ENCODE results near the gene NANP. TPM values are rescaled to one million over a fixed set of nuclear protein-coding genes. Genes with fewer than 3 reads are reported as not detected.

Gene NANP
- total and polyA plus RNA-seq, 2 of the 13 experiments (the other 11 are each of a cell fraction or from before 2014, with no cell fraction given), result 8.9 to 21.5 TPM

GRCh38 chr20:25567286-25567685, 56.5 kb downstream of the NANP start (continued):
- no peak for TF ChIP-seq THAP7 (CRISPR knock-in tag; IDR thresholded peaks at IDR 0.05)
- TF ChIP-seq, protein P1, sequence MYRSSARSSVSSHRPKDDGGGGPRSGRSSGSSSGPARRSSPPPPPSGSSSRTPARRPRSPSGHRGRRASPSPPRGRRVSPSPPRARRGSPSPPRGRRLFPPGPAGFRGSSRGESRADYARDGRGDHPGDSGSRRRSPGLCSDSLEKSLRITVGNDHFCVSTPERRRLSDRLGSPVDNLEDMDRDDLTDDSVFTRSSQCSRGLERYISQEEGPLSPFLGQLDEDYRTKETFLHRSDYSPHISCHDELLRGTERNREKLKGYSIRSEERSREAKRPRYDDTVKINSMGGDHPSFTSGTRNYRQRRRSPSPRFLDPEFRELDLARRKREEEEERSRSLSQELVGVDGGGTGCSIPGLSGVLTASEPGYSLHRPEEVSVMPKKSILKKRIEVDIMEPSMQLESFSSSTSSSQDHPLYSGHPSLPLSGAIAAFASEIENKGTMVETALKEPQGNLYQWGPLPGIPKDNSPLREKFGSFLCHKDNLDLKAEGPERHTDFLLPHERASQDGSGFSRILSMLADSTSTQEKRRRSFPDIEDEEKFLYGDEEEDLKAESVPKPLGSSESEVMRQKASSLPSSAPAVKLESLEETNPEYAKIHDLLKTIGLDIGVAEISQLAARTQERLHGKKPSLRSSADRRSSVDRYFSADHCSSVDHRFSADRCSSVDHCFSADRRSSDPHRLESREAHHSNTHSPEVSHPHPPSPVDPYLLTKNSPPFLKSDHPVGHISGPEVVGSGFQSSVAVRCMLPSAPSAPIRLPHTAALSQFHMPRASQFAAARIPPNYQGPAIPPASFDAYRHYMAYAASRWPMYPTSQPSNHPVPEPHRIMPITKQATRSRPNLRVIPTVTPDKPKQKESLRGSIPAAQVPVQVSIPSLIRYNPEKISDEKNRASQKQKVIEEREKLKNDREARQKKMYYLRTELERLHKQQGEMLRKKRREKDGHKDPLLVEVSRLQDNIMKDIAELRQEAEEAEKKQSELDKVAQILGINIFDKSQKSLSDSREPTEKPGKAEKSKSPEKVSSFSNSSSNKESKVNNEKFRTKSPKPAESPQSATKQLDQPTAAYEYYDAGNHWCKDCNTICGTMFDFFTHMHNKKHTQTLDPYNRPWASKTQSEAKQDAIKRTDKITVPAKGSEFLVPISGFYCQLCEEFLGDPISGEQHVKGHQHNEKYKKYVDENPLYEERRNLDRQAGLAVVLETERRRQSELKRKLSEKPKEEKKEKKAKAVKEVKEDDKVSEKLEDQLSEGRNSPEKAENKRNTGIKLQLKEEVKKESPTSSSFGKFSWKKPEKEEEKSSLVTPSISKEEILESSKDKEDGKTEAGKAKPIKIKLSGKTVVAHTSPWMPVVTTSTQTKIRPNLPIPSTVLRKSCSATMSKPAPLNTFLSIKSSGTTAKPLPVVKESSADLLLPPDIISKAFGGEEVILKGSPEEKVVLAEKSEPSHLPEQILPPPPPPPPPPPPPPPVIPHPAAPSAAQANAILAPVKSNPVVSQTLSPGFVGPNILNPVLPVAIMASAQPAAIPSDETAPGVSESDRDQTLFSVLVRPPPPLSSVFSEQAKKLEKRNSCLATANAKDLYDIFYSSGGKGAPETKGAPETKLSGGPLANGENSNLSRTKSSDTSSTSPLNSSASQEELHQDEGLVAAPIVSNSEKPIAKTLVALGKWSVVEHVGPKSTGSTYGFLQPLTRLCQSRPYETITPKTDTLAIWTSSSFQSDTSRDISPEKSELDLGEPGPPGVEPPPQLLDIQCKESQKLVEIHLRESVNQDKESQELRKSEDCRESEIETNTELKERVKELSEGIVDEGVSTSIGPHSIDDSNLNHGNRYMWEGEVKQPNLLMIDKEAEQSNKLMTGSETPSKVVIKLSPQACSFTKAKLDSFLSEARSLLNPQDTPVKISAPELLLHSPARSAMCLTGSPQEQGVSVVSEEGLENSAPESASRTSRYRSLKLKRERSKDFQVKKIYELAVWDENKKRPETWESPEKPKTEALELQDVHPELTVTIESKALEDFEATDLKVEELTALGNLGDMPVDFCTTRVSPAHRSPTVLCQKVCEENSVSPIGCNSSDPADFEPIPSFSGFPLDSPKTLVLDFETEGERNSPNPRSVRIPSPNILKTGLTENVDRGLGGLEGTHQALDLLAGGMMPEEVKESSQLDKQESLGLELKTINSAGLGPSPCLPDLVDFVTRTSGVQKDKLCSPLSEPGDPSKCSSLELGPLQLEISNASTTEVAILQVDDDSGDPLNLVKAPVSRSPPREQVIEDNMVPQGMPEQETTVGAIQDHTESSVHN (CRISPR knock-in tag; IDR thresholded peaks at IDR 0.05), result no peak

GRCh38 chr20:25566821-25567220, 57.0 kb downstream of the NANP start:
- POLR2A ChIA-PET, result no interaction called here

More at GRCh38 chr20:25566821-25567220, 57.0 kb downstream of the NANP start:
- H3K36me3 ChIP-seq (replicated peaks in 1 of 2; ENCODE audit: control insufficient read depth in 1 of 2, insufficient read depth in 2 of 2, low read length in 2 of 2), result peaks cover 5 to 15% of the 10 kb centered on the region in 2 experiments
- DNase-seq (ENCODE audit: low spot score), result no peak
- FAIRE-seq, result no peak
- in situ Hi-C loops (cut with HindIII; ENCODE audit: extremely low pct_ligation_motif_present, low pct_unique_long_range_greater_than_20kb) (no loop called here), intact Hi-C loops (cut with micrococcal nuclease; ENCODE audit: unreplicated experiment) (no loop called here)
- TF ChIP-seq TFE3 (CRISPR knock-in tag; IDR thresholded peaks at IDR 0.05) (no peak), ZNF121 (CRISPR knock-in tag; IDR thresholded peaks at IDR 0.05) (peak; percentile 82)
- CTCF ChIA-PET (ENCODE audit: low intra/inter-chr PET ratio, low total read pairs), result no interaction called here
- H3K9ac ChIP-seq (ENCODE audit: insufficient read depth, low read depth, low read length), result no peak overlapping the region
- H2AFZ ChIP-seq (ENCODE audit: low read length), result no peak overlapping the region
- ATAC-seq, result no peak
- H3K4me2 ChIP-seq (ENCODE audit: low read depth, low read length), result no peak overlapping the region
- H3K4me3 ChIP-seq (replicated peaks in 1 of 3; ENCODE audit: insufficient read depth in 1 of 3, low read depth in 2 of 3, low read length in 3 of 3), result no peak overlapping the region
- BruUV-seq (replicated peaks), result no TSS peak
- peaks cover 15% of the 10 kb centered on the region for H4K20me1 ChIP-seq (ENCODE audit: insufficient read depth, low read length)
- 95% methylated on average over 2 of the region's 2 CpGs for WGBS (ENCODE audit: low lambda C conversion rate)
- H3K27me3 ChIP-seq (ENCODE audit: control insufficient read depth in 1 of 2, insufficient read depth in 2 of 2, low read length in 2 of 2), result no peaks in the 10 kb centered on the region
- no peak overlapping the region for H3K27ac ChIP-seq (ENCODE audit: extremely low read length, insufficient read depth, low read length)
- H3K4me1 ChIP-seq (ENCODE audit: insufficient read depth, low read length), result peaks cover 36% of the 10 kb centered on the region
- H3K9me3 ChIP-seq (ENCODE audit: low read length), result no peaks in the 10 kb centered on the region
- peaks cover 86% of the 10 kb centered on the region for H3K79me2 ChIP-seq (ENCODE audit: insufficient read depth, low read length)

Measured in HepG2 (cell line).